ENCODE data around the gene HPX.

The HPX gene

DNA sequence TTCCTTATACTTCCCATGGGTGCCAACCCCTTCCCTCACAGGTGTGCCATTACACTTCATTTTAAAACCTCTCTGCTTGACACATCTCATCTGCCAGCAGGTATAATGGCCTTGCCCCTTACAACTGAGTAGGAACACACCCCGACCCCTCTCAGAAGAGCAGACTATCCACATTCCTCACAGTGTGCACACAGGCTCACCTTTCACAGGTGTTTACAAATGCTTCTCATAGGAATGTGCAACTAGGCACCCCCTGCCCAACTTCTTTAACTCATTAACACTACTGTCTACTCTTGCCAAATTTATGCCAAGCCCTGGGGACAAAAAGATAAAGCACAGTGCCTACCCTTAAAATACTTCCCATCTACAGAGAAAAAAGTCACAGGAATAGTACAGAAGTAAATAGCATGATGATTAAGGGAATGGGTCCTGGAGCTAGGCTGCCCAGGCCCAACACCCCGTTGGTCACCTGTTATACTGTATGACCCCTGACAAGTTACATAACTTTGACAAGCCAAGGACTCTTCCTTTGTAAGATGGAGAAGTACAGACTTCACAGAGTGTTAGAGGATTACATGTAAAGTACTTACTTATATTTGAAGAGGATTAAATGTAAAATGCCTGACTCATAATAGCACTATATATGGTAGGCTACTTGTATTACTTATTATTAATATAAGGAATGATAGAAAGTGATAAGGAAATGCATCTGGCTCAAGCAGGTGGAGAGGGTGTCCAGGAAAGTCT is 17.7 kb upstream of the HPX start:
- no peak for DNase-seq (ENCODE audit: low spot score)

- no peak for DNase-seq (ENCODE audit: low spot score)
These were observed 17.0 kb upstream of the HPX start for GRCh38 chr11:6457581-6458320.

DNA sequence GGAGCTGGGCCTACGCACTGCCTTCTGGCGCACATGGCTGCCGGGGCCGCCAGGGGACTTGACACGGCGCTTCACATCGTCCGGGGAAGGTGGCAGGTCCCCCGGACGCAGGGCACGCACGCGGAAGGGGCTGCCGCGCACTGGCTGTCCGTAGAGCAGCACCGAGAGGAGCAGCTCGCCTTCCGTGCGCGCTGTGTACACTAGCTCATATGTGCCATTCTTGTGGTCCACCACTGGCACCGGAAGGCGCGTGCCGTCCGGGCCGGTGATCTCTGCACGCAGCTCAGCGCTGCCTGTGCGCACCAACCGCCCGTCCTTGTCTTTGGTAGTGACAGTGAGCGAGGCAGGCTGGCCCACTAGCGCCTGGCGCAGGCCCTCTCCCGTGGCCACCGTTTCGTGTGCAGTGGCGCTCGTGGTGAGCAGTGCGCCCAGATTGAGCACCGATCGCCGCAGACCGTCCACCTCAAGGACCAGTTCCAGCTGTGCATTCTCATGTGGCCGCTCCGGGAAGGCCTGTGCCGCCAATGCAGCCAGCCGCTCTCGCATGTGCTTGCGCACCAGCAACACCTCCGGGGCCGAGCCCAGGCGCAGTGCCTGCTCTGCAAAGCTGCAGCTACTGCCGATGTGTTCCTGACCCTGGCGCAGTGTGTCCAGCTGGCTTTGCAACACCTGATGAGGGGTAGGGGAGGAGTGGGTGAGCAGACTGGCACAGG is 15.7 kb upstream of the HPX start:
- DNase-seq (ENCODE audit: low spot score): no peak

GRCh38 chr11:6455070-6455469 is 14.3 kb upstream of the HPX start:
- no peak for DNase-seq (ENCODE audit: low spot score)

DNA sequence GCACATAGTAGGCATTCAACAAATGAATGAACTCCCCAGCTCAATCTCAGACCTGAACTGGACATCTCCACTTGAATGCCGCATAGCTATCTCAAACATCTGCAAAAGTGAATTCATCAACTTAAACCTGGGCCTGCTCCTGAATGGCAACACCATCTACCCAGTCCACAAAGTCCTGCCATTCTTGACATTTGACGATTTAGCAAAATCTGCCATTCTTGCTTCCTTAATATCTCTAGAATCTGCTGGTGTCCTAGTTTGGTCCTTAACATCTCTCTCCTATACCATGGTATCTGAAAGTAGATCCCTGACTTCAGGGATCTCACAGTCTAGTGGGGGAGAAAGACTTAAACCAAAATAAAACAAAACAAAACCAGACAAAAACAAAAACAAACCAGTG is 12.4 kb upstream of the HPX start:
- DNase-seq (ENCODE audit: low spot score): no peak

DNA sequence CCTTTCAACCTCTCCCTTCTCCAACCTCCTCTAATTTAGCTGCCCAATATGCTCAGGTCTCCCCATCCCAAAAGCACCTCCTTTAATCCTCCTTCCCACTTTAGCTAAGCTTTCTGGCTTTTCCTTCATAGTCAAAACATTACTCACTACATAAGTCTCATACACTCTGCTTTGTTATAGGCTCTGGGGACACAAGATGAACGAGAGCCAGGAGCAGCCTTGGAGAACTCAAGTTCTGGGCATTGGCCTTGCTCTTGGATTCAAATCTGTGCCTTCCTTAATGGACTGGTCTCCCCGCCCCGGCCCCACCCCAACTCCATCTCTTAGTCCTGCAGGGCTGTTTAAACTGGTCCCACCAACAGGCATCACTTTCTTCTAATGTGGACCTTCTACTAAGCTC is 11.4 kb upstream of the HPX start:
- no peak for DNase-seq (ENCODE audit: low spot score)

DNA sequence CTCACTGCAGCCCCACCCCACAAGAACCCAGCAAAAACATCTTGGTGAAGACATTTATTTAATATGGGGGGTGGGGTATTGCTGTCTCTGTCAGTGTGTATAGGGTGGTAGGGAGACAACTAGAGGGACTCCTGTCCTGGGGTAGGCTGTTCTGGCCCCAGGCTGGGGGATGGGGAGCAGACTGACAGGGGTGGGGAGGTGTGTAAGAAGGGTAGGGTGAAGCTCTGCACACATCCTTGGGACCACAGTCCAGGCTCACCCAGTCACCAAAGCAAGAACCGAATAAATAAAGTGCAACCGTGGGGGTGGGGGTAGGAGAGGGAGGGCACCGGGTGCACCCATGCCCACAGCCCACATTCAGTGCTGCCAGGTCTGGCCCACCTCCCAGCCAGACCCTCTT is 7.8 kb upstream of the HPX start:
- DNase-seq (ENCODE audit: low spot score): no peak

GRCh38 chr11:6443269-6444003 is 2.6 kb upstream of the HPX start:
- peak; percentile 58 for DNase-seq (ENCODE audit: low spot score)

- DNase-seq (ENCODE audit: low spot score): no peak
These were observed 1.7 kb upstream of the HPX start for GRCh38 chr11:6442441-6442840.

GRCh38 chr11:6438979-6439571 is 1.7 kb downstream of the HPX start:
- peak; percentile 67 for DNase-seq (ENCODE audit: low spot score)

DNA sequence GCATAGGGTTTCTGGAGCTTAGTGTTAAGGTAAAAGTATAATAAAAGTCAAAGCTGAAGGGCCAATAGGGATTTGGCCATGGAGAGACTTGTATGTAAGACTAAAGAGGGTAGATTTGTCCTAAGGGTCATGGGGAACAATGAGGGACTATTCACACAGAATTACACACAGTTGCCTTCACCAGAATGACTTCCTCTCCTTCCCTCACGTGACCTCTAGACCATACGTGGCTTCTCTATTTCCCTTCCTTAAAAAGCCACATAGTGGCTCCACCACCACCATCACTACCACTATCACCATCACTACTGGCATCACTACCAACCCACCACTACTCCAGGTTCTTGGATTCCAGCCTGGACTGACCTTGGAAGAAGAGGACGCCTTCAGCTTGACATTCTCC is 2.8 kb downstream of the HPX start:
- DNase-seq (ENCODE audit: low spot score): no peak

DNA sequence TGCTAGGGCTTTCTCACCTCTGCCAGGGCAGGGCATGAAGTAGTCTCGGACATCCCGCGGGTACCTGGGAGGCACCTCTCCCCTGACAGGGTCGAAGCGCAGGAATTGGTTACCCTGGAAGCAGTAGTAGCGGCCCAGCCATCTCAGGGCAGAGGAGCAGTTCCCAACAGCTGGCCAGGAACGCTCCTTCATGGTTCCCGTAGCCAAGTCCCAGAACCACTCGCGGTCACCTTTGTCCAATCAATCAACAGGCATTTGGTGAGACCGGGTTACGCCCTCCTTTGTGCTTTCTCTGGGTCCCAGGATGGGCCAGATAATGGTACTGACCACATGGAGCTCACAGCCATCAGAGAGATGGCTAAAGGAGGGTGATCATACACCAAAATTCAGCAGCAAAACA is 3.4 kb downstream of the HPX start:
- no peak for DNase-seq (ENCODE audit: low spot score)

DNA sequence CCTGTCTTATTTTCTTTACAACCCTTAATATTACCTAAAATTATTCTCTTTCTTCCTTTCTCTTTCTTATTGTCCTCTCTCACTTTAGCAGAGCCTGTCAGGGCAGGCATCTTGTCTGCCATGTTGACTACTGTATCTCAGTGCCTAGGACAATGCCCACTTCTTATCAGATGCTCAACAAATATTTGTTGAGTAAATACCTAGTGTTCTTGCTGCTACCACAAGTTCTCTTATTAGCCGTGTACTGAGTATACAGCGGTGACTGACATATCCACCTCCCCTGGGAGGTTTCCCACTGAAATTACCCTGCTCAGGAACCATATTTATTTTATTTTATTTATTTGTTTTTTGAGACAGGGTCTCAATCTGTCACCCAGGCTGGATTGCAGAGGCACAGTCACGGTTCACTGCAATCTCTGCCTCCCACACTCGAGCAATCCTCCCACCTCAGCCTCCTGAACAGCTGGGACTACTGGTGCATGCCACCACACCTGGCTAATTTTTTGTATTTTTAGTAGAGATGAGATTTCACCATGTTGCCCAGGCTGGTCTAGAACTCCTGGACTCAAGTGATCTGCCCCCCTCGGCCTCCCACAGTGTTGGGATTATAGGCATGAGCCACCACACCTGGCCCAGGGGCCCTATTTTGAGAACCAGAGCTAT is 6.7 kb downstream of the HPX start:
- peak; percentile 9 for DNase-seq (ENCODE audit: low spot score)

GRCh38 chr11:6431861-6432260 is 8.9 kb downstream of the HPX start:
- DNase-seq (ENCODE audit: low spot score): no peak

- no peak for DNase-seq (ENCODE audit: low spot score)
These were observed 13.3 kb downstream of the HPX start for GRCh38 chr11:6427516-6427915.

- no peak for DNase-seq (ENCODE audit: low spot score)
These were observed 20.1 kb downstream of the HPX start for GRCh38 chr11:6420677-6421076.

GRCh38 chr11:6419009-6419631 is 21.7 kb downstream of the HPX start, which contains the start of gene APBB1:
Gene APBB1 (minus strand): TSS chr11:6419094. CDS start chr11:6411347, 7,747 bp downstream.
- DNase-seq (ENCODE audit: low spot score): peak; percentile 31

- DNase-seq (ENCODE audit: low spot score): no peak
These were observed 22.2 kb downstream of the HPX start for GRCh38 chr11:6418557-6419008.

- DNase-seq (ENCODE audit: low spot score): no peak
These were observed 22.8 kb downstream of the HPX start for GRCh38 chr11:6417907-6418556.

- DNase-seq (ENCODE audit: low spot score): no peak
These were observed 25.0 kb downstream of the HPX start for GRCh38 chr11:6415797-6416196.
